MM.1S (cell line): ENCODE measurements around the gene MEIS2.

Experiments used
- DNase-seq: peaks from one replicate; pipeline ENCODE4 v3.0.0-alpha.2; 2015
- H2AFZ ChIP-seq: fragments of 300-600 bp; sonication (generic); 2 replicates; pipeline ENCODE4 v1.6.0; 2016; ENCODE audit warnings: antibody characterized with exemption, low read length
- H3F3A ChIP-seq: fragments of 300-600 bp; sonication (generic); 2 replicates; pipeline ENCODE4 v1.6.1; 2016; ENCODE audit warnings: mild to moderate bottlenecking, antibody characterized with exemption, low read length, moderate library complexity, mixed read lengths; ENCODE audit not compliant: insufficient read depth
- H3K27ac ChIP-seq: fragments of 300-600 bp; sonication (generic); 2 replicates; pipeline ENCODE4 v1.5.1; 2016; ENCODE audit warnings: mild to moderate bottlenecking, low read length
- H3K27me3 ChIP-seq: fragments of 300-600 bp; sonication (generic); replicated peaks from 2 replicates; pipeline ENCODE4 v1.6.0; 2016; ENCODE audit warnings: low read length; ENCODE audit not compliant: insufficient read depth
- H3K36me3 ChIP-seq: fragments of 300-600 bp; sonication (generic); replicated peaks from 2 replicates; pipeline ENCODE4 v1.6.1; 2016; ENCODE audit warnings: mild to moderate bottlenecking, low read length, mixed read lengths; ENCODE audit not compliant: insufficient read depth
- H3K4me1 ChIP-seq: fragments of 300-600 bp; sonication (generic); 2 replicates; pipeline ENCODE4 v1.6.1; 2016; ENCODE audit warnings: low read length, mixed read lengths
- H3K4me2 ChIP-seq: fragments of 300-600 bp; sonication (generic); 2 replicates; pipeline ENCODE4 v1.6.0; 2016; ENCODE audit warnings: low read depth, low read length
- H3K4me3 ChIP-seq: fragments of 300-600 bp; sonication (generic); 2 replicates; pipeline ENCODE4 v1.5.1; 2016; ENCODE audit warnings: low read length, mixed read lengths
- H3K79me2 ChIP-seq: fragments of 300-600 bp; sonication (generic); 2 replicates; pipeline ENCODE4 v1.6.1; 2016; ENCODE audit warnings: mixed run types, low read length, mixed read lengths
- H3K9ac ChIP-seq: fragments of 300-600 bp; sonication (generic); 2 replicates; pipeline ENCODE4 v1.6.1; 2016; ENCODE audit warnings: low read length, mixed read lengths
- H3K9me2 ChIP-seq: fragments of 300-600 bp; sonication (generic); replicated peaks from 2 replicates; pipeline ENCODE4 v1.6.1; 2016; ENCODE audit warnings: mild to moderate bottlenecking, low read length, mixed read lengths; ENCODE audit not compliant: insufficient read depth
- H3K9me3 ChIP-seq: fragments of 300-600 bp; sonication (generic); replicated peaks from 2 replicates; pipeline ENCODE4 v1.6.1; 2016; ENCODE audit warnings: mild to moderate bottlenecking, low read length, mixed read lengths; ENCODE audit not compliant: insufficient read depth
- H4K20me1 ChIP-seq: fragments of 300-600 bp; sonication (generic); 2 replicates; pipeline ENCODE4 v1.6.1; 2016; ENCODE audit warnings: mild to moderate bottlenecking, low read length, moderate library complexity, mixed read lengths; ENCODE audit not compliant: insufficient read depth
- EZH2 ChIP-seq: fragments of 300-600 bp; sonication (generic); optimal IDR thresholded peaks from 2 replicates; pipeline ENCODE3; 2017; ENCODE audit warnings: low read depth, mild to moderate bottlenecking, antibody characterized with exemption, low read length, mixed read lengths
- EZH2phosphoT487 ChIP-seq: fragments of 300-600 bp; sonication (generic); IDR thresholded peaks from 2 replicates; pipeline ENCODE4 v1.6.1; 2018; ENCODE audit warnings: antibody characterized with exemption, low read length
- TF ChIP-seq, protein P1 (sequence below): fragments of 300-600 bp; sonication (generic); IDR thresholded peaks from 2 replicates; pipeline ENCODE4 v1.5.1; 2016; ENCODE audit warnings: antibody characterized with exemption, low read length, mixed read lengths

The MEIS2 gene

GRCh38 chr15:37094915-37095711 is 5.2 kb downstream of the MEIS2 start:
- H3K27ac ChIP-seq = no peak overlapping the region
- no peak overlapping the region for H3K4me3 ChIP-seq
- no peaks in the 10 kb centered on the region for H3K79me2 ChIP-seq
- no peaks in the 10 kb centered on the region for H3K9me2 ChIP-seq
- H3K9ac ChIP-seq = no peak overlapping the region
- no peaks in the 10 kb centered on the region for H3K4me1 ChIP-seq
- H3K9me3 ChIP-seq = no peaks in the 10 kb centered on the region
- peaks cover 8% of the 10 kb centered on the region; the same call in 1 of the 2 replicates for H3F3A ChIP-seq
- H4K20me1 ChIP-seq = no peaks in the 10 kb centered on the region
- H2AFZ ChIP-seq = no peak overlapping the region
- no peaks in the 10 kb centered on the region for H3K27me3 ChIP-seq
- H3K4me2 ChIP-seq = no peak overlapping the region
- H3K36me3 ChIP-seq = no peaks in the 10 kb centered on the region
- no peak for DNase-seq
- TF ChIP-seq, protein P1, sequence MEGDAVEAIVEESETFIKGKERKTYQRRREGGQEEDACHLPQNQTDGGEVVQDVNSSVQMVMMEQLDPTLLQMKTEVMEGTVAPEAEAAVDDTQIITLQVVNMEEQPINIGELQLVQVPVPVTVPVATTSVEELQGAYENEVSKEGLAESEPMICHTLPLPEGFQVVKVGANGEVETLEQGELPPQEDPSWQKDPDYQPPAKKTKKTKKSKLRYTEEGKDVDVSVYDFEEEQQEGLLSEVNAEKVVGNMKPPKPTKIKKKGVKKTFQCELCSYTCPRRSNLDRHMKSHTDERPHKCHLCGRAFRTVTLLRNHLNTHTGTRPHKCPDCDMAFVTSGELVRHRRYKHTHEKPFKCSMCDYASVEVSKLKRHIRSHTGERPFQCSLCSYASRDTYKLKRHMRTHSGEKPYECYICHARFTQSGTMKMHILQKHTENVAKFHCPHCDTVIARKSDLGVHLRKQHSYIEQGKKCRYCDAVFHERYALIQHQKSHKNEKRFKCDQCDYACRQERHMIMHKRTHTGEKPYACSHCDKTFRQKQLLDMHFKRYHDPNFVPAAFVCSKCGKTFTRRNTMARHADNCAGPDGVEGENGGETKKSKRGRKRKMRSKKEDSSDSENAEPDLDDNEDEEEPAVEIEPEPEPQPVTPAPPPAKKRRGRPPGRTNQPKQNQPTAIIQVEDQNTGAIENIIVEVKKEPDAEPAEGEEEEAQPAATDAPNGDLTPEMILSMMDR = no peak
- no peak for TF ChIP-seq EZH2phosphoT487
- TF ChIP-seq EZH2 = no peak

- no peak overlapping the region for H3K9ac ChIP-seq
- no peaks in the 10 kb centered on the region for H3K9me2 ChIP-seq
- no peaks in the 10 kb centered on the region for H3K36me3 ChIP-seq
- peaks cover 4% of the 10 kb centered on the region; the same call in 1 of the 2 replicates for H3F3A ChIP-seq
- no peak overlapping the region for H3K27ac ChIP-seq
- H3K4me2 ChIP-seq = no peak overlapping the region
- no peak overlapping the region for H2AFZ ChIP-seq
- no peaks in the 10 kb centered on the region for H4K20me1 ChIP-seq
- no peaks in the 10 kb centered on the region for H3K79me2 ChIP-seq
- TF ChIP-seq EZH2 (no peak), EZH2phosphoT487 (no peak)
- TF ChIP-seq, protein P1 = no peak
- no peaks in the 10 kb centered on the region for H3K9me3 ChIP-seq
- no peak overlapping the region for H3K4me3 ChIP-seq
- no peaks in the 10 kb centered on the region for H3K4me1 ChIP-seq
- no peaks in the 10 kb centered on the region for H3K27me3 ChIP-seq
- no peak for DNase-seq
Observed at GRCh38 chr15:37094333-37094914, 5.9 kb downstream of the MEIS2 start.

DNA sequence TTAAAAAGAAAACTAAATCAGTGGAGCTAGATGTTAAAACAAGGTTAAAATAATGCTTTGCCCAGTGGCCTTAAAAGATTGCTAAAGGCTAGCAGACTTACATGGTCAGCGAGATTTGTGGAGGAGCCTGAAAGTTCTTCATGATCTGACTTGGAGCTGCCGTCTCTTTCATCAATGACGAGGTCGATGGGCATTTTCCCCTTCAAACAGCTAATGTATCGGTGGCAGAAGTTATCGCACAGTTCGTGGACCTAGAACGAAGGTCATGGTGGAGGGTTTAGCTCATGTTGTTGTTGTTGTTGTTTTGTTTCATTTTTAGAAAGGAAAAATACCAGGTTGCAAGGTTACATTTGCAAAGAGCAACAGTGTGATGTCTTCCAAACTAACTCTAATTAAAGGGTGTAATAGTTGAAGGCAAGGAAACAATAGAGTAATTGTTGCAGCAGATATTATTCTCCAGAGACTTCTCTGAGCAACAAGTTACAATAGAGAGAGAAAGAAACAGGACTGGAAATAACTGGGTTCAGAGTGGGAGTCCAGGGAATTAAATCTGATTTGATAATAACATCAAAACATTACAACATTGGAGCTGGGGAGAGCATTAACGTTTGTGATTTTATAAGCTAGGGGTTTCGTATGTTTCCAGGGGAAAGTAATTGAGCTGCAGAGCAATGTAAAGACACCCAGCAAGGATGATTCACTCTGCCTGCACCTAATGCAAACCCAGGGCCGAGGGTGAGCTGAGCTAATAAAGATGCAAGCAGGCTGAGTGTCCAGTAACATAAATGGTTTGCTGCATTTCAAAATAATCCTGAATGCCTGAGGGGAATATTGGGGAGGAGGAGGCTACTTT is 6.6 kb downstream of the MEIS2 start:
- Histone ChIP-seq H3K9ac (no peak overlapping the region), H3K4me2 (no peak overlapping the region), H3K27me3 (no peaks in the 10 kb centered on the region), H3K9me2 (no peaks in the 10 kb centered on the region), H3K27ac (no peak overlapping the region), H3K79me2 (no peaks in the 10 kb centered on the region), H3K4me3 (no peak overlapping the region), H3K36me3 (no peaks in the 10 kb centered on the region), H3K4me1 (no peaks in the 10 kb centered on the region), H3F3A (no peaks in the 10 kb centered on the region), H3K9me3 (no peaks in the 10 kb centered on the region), H2AFZ (no peak overlapping the region), H4K20me1 (no peaks in the 10 kb centered on the region)
- DNase-seq = no peak
- TF ChIP-seq EZH2phosphoT487 (no peak), EZH2 (no peak)
- TF ChIP-seq, protein P1 = no peak
